ENCODE data around the gene SNAPC1. TPM values are rescaled to one million over a fixed set of nuclear protein-coding genes. Genes with fewer than 3 reads are reported as not detected.

Gene SNAPC1
- total RNA-seq, 1 donor from 2014 or later = 5.6 TPM

DNA sequence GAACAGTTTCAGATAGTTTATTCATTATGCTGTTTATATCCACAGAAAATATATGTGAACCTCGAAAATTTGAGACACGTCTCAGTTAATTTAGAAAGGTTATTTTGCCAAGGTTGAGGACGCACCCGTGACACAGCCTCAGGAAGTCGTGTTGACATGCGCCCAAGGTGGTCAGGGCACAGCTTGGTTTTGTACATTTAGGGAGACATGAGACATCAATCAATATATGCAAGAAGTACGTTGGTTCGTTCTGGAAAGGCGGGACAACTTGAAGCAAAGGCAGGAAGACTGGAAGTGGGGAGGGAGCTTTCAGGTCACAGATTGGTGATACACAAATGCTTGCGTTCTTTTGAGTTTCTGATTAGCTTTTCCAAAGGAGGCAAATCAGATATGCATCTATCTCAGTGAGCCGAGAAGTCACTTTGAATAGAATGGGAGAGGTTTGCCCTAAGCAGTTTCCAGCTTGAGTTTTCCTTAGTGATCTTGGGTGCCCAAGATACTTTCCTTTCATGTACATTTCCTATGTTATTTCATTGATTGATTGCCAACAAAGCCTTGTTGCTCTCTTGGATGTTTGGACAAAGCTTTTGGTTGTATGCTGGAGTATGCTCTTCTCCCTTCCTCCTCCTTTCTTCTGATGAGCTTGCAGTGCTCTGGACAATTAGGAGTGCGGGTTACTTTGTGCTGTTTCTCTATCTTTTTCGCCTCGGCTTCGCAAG lies 3.2 kb downstream of the SNAPC1 start:
- peak overlapping the region; percentile 51 for H3K27ac Mint-ChIP-seq
- no peak for DNase-seq (ENCODE audit: extremely low spot score, unreplicated experiment)
- peak overlapping the region; percentile 99 for H3K4me3 Mint-ChIP-seq
- peaks cover 37% of the 10 kb centered on the region for H3K4me1 Mint-ChIP-seq (ENCODE audit: unreplicated experiment)
- no peaks in the 10 kb centered on the region for H3K27me3 Mint-ChIP-seq
- TF ChIP-seq, protein P1, sequence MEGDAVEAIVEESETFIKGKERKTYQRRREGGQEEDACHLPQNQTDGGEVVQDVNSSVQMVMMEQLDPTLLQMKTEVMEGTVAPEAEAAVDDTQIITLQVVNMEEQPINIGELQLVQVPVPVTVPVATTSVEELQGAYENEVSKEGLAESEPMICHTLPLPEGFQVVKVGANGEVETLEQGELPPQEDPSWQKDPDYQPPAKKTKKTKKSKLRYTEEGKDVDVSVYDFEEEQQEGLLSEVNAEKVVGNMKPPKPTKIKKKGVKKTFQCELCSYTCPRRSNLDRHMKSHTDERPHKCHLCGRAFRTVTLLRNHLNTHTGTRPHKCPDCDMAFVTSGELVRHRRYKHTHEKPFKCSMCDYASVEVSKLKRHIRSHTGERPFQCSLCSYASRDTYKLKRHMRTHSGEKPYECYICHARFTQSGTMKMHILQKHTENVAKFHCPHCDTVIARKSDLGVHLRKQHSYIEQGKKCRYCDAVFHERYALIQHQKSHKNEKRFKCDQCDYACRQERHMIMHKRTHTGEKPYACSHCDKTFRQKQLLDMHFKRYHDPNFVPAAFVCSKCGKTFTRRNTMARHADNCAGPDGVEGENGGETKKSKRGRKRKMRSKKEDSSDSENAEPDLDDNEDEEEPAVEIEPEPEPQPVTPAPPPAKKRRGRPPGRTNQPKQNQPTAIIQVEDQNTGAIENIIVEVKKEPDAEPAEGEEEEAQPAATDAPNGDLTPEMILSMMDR (conservative IDR thresholded peaks at IDR 0.05) = no peak
- H3K9me3 Mint-ChIP-seq = no peaks in the 10 kb centered on the region
- H3K36me3 Mint-ChIP-seq = peaks cover 13% of the 10 kb centered on the region

DNA sequence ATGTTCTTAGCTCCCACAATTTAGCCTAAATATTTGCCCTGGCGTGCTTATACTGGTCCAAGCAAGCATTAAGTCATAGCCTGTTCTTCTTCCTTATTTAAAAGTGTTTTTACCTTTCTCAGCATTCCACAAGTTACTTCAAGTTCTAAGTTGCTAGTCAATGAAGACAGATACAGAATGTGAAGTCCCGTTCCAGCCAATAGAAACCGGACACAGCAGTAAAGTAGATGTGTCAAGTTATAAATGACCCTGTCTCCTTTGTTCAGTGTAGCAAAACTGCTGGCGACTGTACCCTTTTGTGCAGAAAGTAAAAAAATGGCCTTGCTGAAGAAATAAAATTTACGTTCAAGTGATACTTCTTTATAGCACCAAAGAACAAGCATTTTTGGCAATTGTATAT lies 3.9 kb downstream of the SNAPC1 start:
- Mint-ChIP-seq H3K27ac (peak overlapping the region; percentile 51), H3K9me3 (no peaks in the 10 kb centered on the region), H3K4me3 (peak overlapping the region; percentile 99), H3K27me3 (no peaks in the 10 kb centered on the region), H3K36me3 (peaks cover 13% of the 10 kb centered on the region), H3K4me1 (ENCODE audit: unreplicated experiment) (peaks cover 37% of the 10 kb centered on the region)
- no peak for DNase-seq (ENCODE audit: extremely low spot score, unreplicated experiment)
- TF ChIP-seq, protein P1 (conservative IDR thresholded peaks at IDR 0.05) = no peak

DNA sequence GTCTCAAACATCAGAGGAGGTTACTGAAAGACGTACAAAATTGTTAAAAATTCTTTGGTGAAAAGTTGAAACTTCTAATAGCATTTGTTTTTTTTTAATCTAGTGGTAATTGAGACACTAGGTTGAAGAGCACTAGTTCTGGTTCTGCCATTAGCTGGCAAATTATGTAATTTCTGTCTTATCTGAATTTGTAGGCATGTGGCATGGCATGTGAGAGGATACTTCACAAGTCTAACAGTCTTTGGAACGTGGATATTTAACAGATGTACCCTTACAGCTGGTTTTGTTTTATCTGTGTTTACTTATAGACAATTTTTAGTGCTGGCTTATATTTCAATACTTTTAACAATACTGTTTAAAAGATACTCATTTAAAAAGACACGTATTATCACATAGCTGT lies 6.0 kb downstream of the SNAPC1 start:
- Mint-ChIP-seq H3K36me3 (peaks cover 22% of the 10 kb centered on the region), H3K4me3 (no peak overlapping the region), H3K27ac (no peak overlapping the region), H3K27me3 (no peaks in the 10 kb centered on the region), H3K4me1 (ENCODE audit: unreplicated experiment) (peaks cover 30% of the 10 kb centered on the region), H3K9me3 (no peaks in the 10 kb centered on the region)
- no peak for DNase-seq (ENCODE audit: extremely low spot score, unreplicated experiment)
- TF ChIP-seq, protein P1 (conservative IDR thresholded peaks at IDR 0.05) = no peak

DNA sequence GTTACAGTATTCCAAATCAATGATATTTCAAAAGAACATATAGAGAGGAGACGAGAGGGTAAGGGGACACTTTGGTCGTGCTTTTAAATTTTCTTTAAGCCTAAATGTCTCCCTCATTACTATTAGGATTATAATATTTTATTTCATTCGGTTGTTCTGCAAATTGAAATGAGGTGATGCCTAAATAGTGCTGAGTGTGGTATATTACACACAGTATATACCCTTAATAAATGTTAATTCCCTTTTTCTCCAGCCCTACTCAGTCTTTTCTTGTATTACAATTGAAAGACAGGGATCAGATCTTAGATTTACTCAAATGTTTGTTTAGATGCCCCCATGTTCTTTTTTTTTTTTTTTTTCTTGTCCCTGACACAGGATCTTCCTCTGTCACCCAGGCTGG lies 7.7 kb downstream of the SNAPC1 start:
- Mint-ChIP-seq H3K27ac (no peak overlapping the region), H3K4me3 (no peak overlapping the region), H3K27me3 (no peaks in the 10 kb centered on the region), H3K36me3 (peaks cover 18% of the 10 kb centered on the region), H3K4me1 (ENCODE audit: unreplicated experiment) (peaks cover 19% of the 10 kb centered on the region), H3K9me3 (no peaks in the 10 kb centered on the region)
- no peak for DNase-seq (ENCODE audit: extremely low spot score, unreplicated experiment)
- TF ChIP-seq, protein P1 (conservative IDR thresholded peaks at IDR 0.05) = no peak

DNA sequence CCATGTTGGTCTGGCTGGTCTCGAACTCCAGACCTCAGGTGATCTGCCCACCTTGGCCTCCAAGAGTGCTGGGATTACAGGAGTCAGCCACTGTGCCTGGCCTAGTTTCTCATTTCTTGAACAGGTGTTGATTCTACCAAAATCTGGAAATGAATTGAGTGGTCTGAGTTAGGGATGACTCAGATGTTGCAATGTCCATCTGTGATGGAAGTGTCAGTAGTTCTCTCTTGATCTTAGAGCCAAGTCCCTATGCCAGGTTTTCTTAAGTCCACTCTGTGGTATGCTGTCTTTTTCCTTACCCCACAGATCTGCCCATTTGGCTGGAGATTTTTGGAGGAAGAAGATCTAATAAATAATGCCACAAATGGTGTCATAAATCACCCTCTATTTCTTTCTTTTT lies 12.6 kb downstream of the SNAPC1 start:
- no peak overlapping the region for H3K27ac Mint-ChIP-seq
- H3K4me1 Mint-ChIP-seq (ENCODE audit: unreplicated experiment) = no peaks in the 10 kb centered on the region
- peaks cover 29% of the 10 kb centered on the region for H3K36me3 Mint-ChIP-seq

More for the DNA sequence above, 12.6 kb downstream of the SNAPC1 start:
- H3K4me3 Mint-ChIP-seq = no peak overlapping the region
- H3K27me3 Mint-ChIP-seq = no peaks in the 10 kb centered on the region
- no peaks in the 10 kb centered on the region for H3K9me3 Mint-ChIP-seq
- TF ChIP-seq, protein P1 (conservative IDR thresholded peaks at IDR 0.05) = no peak
- DNase-seq (ENCODE audit: extremely low spot score, unreplicated experiment) = no peak

All from type B pancreatic cell (in vitro differentiated cells).